GM23338 (cell line): ENCODE data around the gene SNTG2. TPM values are rescaled to one million over a fixed set of nuclear protein-coding genes. Genes with fewer than 3 reads are reported as not detected.

Experiments used
- ATAC-seq: fragments of 200-7000 bp; cut with Tn5 transposase; 3 replicates; pipeline ENCODE4 v1.9.1; 2020
- DNase-seq: peaks from one replicate; pipeline ENCODE4 v3.0.0-alpha.2; 2015; ENCODE audit warnings: low spot score
- H2AFZ ChIP-seq: fragments of 200-600 bp; sonication (generic); 2 replicates; pipeline ENCODE4 v1.8.0; 2016; ENCODE audit warnings: antibody characterized with exemption, mild to moderate bottlenecking, moderate library complexity
- H3F3A ChIP-seq: fragments of 200-600 bp; sonication (generic); replicated peaks from 2 replicates; pipeline ENCODE4 v1.8.0; 2017; ENCODE audit warnings: antibody characterized with exemption, mixed run types, low read depth
- H3K27ac ChIP-seq: fragments of 200-600 bp; sonication (generic); 2 replicates; pipeline ENCODE4 v1.6.1; 2016; ENCODE audit warnings: low read depth
- H3K27me3 ChIP-seq: fragments of 200-600 bp; sonication (generic); 2 replicates; pipeline ENCODE4 v1.8.0; 2016; ENCODE audit warnings: mild to moderate bottlenecking, mixed run types, moderate library complexity; ENCODE audit not compliant: insufficient read depth
- H3K36me3 ChIP-seq: fragments of 200-600 bp; sonication (generic); 2 replicates; pipeline ENCODE4 v1.8.0; 2016; ENCODE audit warnings: mild to moderate bottlenecking; ENCODE audit not compliant: insufficient read depth
- H3K4me1 ChIP-seq: fragments of 200-600 bp; sonication (generic); 2 replicates; pipeline ENCODE4 v1.8.0; 2016; ENCODE audit warnings: mild to moderate bottlenecking, moderate library complexity; ENCODE audit not compliant: insufficient read depth
- H3K4me2 ChIP-seq: fragments of 200-600 bp; sonication (generic); 2 replicates; pipeline ENCODE4 v1.7.1; 2017; ENCODE audit warnings: mixed run types
- H3K4me3 ChIP-seq: fragments of 200-600 bp; sonication (generic); 2 replicates; pipeline ENCODE4 v1.6.1; 2016; ENCODE audit warnings: mixed run types
- H3K79me2 ChIP-seq: fragments of 200-600 bp; sonication (generic); replicated peaks from 2 replicates; pipeline ENCODE4 v1.8.0; 2017; ENCODE audit warnings: mild to moderate bottlenecking; ENCODE audit not compliant: insufficient read depth
- H3K9me2 ChIP-seq: fragments of 200-600 bp; sonication (generic); 2 replicates; pipeline ENCODE4 v1.8.0; 2017; ENCODE audit not compliant: insufficient read depth
- H4K20me1 ChIP-seq: fragments of 200-600 bp; sonication (generic); replicated peaks from 2 replicates; pipeline ENCODE4 v1.8.0; 2017; ENCODE audit warnings: mild to moderate bottlenecking; ENCODE audit not compliant: insufficient read depth
- H3K27ac Mint-ChIP-seq: 2 replicates; pipeline ENCODE4 v1.8.0; 2020; ENCODE audit warnings: inconsistent platforms, mild to moderate bottlenecking, moderate library complexity, mixed read lengths
- H3K27me3 Mint-ChIP-seq: 3 replicates; pipeline ENCODE4 v1.8.0; 2022; ENCODE audit warnings: low read depth, mild to moderate bottlenecking, moderate library complexity, mixed read lengths, inconsistent platforms; ENCODE audit not compliant: insufficient read depth, poor library complexity
- H3K36me3 Mint-ChIP-seq: 3 replicates; pipeline ENCODE4 v1.8.0; 2021; ENCODE audit warnings: low read depth, mild to moderate bottlenecking, inconsistent platforms, moderate library complexity, mixed read lengths
- H3K4me1 Mint-ChIP-seq: 3 replicates; pipeline ENCODE4 v1.8.0; 2020; ENCODE audit warnings: mild to moderate bottlenecking, inconsistent platforms, mixed read lengths
- H3K4me3 Mint-ChIP-seq: 3 replicates; pipeline ENCODE4 v1.8.0; 2021; ENCODE audit warnings: moderate library complexity, mild to moderate bottlenecking, inconsistent platforms, mixed read lengths
- H3K9me3 Mint-ChIP-seq: 3 replicates; pipeline ENCODE4 v1.8.0; 2020; ENCODE audit warnings: moderate library complexity, mild to moderate bottlenecking, inconsistent platforms, mixed read lengths
- polyA plus RNA-seq: library from polyadenylated mRNA; unstranded; fragments of >200 nt; fragmentation: Nextera tagmentation; extraction: Ambion mirVana; gene quantifications from 2 replicates; pipeline ENCODE4 v1.2.1, GENCODE V29; 2016
- total RNA-seq: library from RNA; depleted of rRNA; stranded (reverse); fragments of >200 nt; shearing (Covaris generic); gene quantifications from 2 replicates; pipeline ENCODE4 v1.2.3, GENCODE V29; 2014
- TF ChIP-seq, protein P1 (sequence below), 2 experiments: fragments of 200-600 bp in 1 of 2; sonication (generic) in 1 of 2; conservative IDR thresholded peaks; 2 replicates each; pipeline versions ENCODE4 v1.5.1 to v1.6.1; 2016 to 2017; ENCODE audit warnings: antibody characterized with exemption in 2 of 2, low read depth in 2 of 2, mild to moderate bottlenecking in 2 of 2, moderate library complexity in 1 of 2
- TF ChIP-seq, protein P2 (sequence below): fragments of 250-450 bp; sonication (Bioruptor Pico); IDR thresholded peaks from 2 replicates; pipeline ENCODE4 v1.5.0; 2020; ENCODE audit warnings: mild to moderate bottlenecking, moderate library complexity
- TF ChIP-seq, protein P3 (sequence below): IDR thresholded peaks from 2 replicates; pipeline ENCODE4 v1.6.1; 2016; ENCODE audit warnings: antibody characterized with exemption

SNTG2 gene
- total and polyA plus RNA-seq, 2 experiments from 2014 or later: 27.5 to 60.4 TPM

DNA sequence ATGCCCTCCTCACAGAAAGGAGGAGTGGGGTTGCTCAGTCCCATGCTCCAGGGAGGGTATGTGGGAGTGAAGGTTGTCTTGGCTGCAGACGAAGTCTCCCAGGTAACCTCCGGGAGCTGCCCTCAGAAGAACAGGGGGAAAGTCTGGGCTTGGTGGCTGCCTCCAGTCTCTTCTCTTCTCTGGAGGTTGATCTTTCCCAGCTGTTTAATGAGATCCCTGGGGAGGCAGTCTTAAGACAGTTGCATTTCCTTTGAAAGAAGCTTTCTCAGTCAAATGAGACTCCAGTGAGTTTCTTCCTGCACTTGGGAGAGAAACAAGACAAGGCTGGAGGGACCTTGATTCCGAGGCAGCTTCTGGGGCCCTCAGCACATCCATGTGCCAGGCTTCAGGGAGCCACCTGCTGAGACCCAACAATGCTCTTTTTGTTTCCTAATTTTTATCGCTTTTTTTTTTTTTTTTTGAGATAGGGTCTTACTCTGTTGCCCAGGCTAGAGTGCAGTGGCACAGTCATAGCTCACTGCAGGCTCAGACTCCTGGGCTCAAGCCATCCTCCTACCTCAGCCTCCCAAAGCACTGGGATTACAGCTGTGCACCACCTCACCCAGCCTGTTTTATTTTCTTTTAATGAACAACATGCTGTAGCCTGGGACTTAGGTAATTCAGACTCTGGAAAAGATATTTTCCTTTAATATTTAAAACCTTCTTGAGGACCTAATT lies 390.9 kb downstream of the SNTG2 start:
- Histone ChIP-seq H3K36me3 (no peaks in the 10 kb centered on the region), H3K4me3 (no peak overlapping the region), H3K79me2 (no peaks in the 10 kb centered on the region), H3F3A (no peaks in the 10 kb centered on the region), H4K20me1 (no peaks in the 10 kb centered on the region), H3K4me1 (peaks cover 23% of the 10 kb centered on the region), H3K4me2 (peak overlapping the region; percentile 50), H3K9me2 (peaks cover 3% of the 10 kb centered on the region; the same call in 1 of the 2 replicates), H2AFZ (no peak overlapping the region), H3K27ac (no peak overlapping the region), H3K27me3 (no peaks in the 10 kb centered on the region)
- Mint-ChIP-seq H3K4me1 (peaks cover 21% of the 10 kb centered on the region), H3K9me3 (peaks cover under 1% of the 10 kb centered on the region; the same call in 1 of the 3 replicates), H3K27ac (no peak overlapping the region), H3K27me3 (peaks cover 2% of the 10 kb centered on the region), H3K4me3 (no peak overlapping the region), H3K36me3 (no peaks in the 10 kb centered on the region)
- DNase-seq: peak; percentile 19
- TF ChIP-seq, protein P1, sequence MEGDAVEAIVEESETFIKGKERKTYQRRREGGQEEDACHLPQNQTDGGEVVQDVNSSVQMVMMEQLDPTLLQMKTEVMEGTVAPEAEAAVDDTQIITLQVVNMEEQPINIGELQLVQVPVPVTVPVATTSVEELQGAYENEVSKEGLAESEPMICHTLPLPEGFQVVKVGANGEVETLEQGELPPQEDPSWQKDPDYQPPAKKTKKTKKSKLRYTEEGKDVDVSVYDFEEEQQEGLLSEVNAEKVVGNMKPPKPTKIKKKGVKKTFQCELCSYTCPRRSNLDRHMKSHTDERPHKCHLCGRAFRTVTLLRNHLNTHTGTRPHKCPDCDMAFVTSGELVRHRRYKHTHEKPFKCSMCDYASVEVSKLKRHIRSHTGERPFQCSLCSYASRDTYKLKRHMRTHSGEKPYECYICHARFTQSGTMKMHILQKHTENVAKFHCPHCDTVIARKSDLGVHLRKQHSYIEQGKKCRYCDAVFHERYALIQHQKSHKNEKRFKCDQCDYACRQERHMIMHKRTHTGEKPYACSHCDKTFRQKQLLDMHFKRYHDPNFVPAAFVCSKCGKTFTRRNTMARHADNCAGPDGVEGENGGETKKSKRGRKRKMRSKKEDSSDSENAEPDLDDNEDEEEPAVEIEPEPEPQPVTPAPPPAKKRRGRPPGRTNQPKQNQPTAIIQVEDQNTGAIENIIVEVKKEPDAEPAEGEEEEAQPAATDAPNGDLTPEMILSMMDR (conservative IDR thresholded peaks at IDR 0.05; ENCODE audit: low read depth in 2 of 2): no peak
- TF ChIP-seq, protein P2, sequence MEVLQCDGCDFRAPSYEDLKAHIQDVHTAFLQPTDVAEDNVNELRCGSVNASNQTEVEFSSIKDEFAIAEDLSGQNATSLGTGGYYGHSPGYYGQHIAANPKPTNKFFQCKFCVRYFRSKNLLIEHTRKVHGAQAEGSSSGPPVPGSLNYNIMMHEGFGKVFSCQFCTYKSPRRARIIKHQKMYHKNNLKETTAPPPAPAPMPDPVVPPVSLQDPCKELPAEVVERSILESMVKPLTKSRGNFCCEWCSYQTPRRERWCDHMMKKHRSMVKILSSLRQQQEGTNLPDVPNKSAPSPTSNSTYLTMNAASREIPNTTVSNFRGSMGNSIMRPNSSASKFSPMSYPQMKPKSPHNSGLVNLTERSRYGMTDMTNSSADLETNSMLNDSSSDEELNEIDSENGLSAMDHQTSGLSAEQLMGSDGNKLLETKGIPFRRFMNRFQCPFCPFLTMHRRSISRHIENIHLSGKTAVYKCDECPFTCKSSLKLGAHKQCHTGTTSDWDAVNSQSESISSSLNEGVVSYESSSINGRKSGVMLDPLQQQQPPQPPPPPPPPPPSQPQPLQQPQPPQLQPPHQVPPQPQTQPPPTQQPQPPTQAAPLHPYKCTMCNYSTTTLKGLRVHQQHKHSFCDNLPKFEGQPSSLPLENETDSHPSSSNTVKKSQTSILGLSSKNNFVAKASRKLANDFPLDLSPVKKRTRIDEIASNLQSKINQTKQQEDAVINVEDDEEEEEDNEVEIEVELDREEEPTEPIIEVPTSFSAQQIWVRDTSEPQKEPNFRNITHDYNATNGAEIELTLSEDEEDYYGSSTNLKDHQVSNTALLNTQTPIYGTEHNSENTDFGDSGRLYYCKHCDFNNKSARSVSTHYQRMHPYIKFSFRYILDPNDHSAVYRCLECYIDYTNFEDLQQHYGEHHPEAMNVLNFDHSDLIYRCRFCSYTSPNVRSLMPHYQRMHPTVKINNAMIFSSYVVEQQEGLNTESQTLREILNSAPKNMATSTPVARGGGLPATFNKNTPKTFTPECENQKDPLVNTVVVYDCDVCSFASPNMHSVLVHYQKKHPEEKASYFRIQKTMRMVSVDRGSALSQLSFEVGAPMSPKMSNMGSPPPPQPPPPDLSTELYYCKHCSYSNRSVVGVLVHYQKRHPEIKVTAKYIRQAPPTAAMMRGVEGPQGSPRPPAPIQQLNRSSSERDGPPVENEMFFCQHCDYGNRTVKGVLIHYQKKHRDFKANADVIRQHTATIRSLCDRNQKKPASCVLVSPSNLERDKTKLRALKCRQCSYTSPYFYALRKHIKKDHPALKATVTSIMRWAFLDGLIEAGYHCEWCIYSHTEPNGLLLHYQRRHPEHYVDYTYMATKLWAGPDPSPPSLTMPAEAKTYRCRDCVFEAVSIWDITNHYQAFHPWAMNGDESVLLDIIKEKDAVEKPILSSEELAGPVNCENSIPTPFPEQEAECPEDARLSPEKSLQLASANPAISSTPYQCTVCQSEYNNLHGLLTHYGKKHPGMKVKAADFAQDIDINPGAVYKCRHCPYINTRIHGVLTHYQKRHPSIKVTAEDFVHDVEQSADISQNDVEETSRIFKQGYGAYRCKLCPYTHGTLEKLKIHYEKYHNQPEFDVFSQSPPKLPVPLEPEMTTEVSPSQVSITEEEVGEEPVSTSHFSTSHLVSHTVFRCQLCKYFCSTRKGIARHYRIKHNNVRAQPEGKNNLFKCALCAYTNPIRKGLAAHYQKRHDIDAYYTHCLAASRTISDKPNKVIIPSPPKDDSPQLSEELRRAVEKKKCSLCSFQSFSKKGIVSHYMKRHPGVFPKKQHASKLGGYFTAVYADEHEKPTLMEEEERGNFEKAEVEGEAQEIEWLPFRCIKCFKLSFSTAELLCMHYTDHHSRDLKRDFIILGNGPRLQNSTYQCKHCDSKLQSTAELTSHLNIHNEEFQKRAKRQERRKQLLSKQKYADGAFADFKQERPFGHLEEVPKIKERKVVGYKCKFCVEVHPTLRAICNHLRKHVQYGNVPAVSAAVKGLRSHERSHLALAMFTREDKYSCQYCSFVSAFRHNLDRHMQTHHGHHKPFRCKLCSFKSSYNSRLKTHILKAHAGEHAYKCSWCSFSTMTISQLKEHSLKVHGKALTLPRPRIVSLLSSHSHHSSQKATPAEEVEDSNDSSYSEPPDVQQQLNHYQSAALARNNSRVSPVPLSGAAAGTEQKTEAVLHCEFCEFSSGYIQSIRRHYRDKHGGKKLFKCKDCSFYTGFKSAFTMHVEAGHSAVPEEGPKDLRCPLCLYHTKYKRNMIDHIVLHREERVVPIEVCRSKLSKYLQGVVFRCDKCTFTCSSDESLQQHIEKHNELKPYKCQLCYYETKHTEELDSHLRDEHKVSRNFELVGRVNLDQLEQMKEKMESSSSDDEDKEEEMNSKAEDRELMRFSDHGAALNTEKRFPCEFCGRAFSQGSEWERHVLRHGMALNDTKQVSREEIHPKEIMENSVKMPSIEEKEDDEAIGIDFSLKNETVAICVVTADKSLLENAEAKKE (CRISPR knock-in tag): peak; percentile 92
- TF ChIP-seq, protein P3, sequence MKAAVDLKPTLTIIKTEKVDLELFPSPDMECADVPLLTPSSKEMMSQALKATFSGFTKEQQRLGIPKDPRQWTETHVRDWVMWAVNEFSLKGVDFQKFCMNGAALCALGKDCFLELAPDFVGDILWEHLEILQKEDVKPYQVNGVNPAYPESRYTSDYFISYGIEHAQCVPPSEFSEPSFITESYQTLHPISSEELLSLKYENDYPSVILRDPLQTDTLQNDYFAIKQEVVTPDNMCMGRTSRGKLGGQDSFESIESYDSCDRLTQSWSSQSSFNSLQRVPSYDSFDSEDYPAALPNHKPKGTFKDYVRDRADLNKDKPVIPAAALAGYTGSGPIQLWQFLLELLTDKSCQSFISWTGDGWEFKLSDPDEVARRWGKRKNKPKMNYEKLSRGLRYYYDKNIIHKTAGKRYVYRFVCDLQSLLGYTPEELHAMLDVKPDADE: no peak
- ATAC-seq: peak; percentile 89
